ENCODE data around the gene GLIS1. TPM values are rescaled to one million over a fixed set of nuclear protein-coding genes. Genes with fewer than 3 reads are reported as not detected.

Gene GLIS1
- total RNA-seq, 2 donors from 2014 or later = not detected

- no peaks in the 10 kb centered on the region for H3K36me3 Mint-ChIP-seq (ENCODE audit: insufficient read depth in 2 of 2)
- no peaks in the 10 kb centered on the region for H3K9me3 Mint-ChIP-seq
- H3K27ac Mint-ChIP-seq = no peak overlapping the region
- H3K4me3 Mint-ChIP-seq = no peak overlapping the region
- DNase-seq (no peak), ATAC-seq (replicated peaks in 1 of 2) (no peak)
- H3K4me1 Mint-ChIP-seq (ENCODE audit: low read depth) = no peaks in the 10 kb centered on the region
- no peaks in the 10 kb centered on the region for H3K27me3 Mint-ChIP-seq (ENCODE audit: low read depth)
Observed at GRCh38 chr1:53669621-53670191, 69.3 kb downstream of the GLIS1 start.

GRCh38 chr1:53666566-53666965, 72.4 kb downstream of the GLIS1 start:
- Mint-ChIP-seq H3K27ac (no peak overlapping the region), H3K36me3 (ENCODE audit: insufficient read depth in 2 of 2) (no peaks in the 10 kb centered on the region), H3K27me3 (ENCODE audit: low read depth) (no peaks in the 10 kb centered on the region), H3K4me1 (ENCODE audit: low read depth) (no peaks in the 10 kb centered on the region), H3K4me3 (no peak overlapping the region), H3K9me3 (no peaks in the 10 kb centered on the region)
- DNase-seq (no peak), ATAC-seq (replicated peaks in 1 of 2) (no peak)

- Mint-ChIP-seq H3K4me1 (ENCODE audit: low read depth) (no peaks in the 10 kb centered on the region), H3K27ac (no peak overlapping the region)
Observed at GRCh38 chr1:53665996-53666395, 73.0 kb downstream of the GLIS1 start.

GRCh38 chr1:53663529-53664300, 75.2 kb downstream of the GLIS1 start:
- Mint-ChIP-seq H3K4me3 (no peak overlapping the region), H3K9me3 (no peaks in the 10 kb centered on the region), H3K36me3 (ENCODE audit: insufficient read depth in 2 of 2) (no peaks in the 10 kb centered on the region), H3K27ac (no peak overlapping the region), H3K4me1 (ENCODE audit: low read depth) (no peaks in the 10 kb centered on the region), H3K27me3 (ENCODE audit: low read depth) (no peaks in the 10 kb centered on the region)
- ATAC-seq (replicated peaks in 1 of 2) (no peak), DNase-seq (no peak)

More at GRCh38 chr1:53665996-53666395, 73.0 kb downstream of the GLIS1 start:
- no peak overlapping the region for H3K4me3 Mint-ChIP-seq
- no peaks in the 10 kb centered on the region for H3K36me3 Mint-ChIP-seq (ENCODE audit: insufficient read depth in 2 of 2)
- H3K27me3 Mint-ChIP-seq (ENCODE audit: low read depth) = no peaks in the 10 kb centered on the region
- H3K9me3 Mint-ChIP-seq = no peaks in the 10 kb centered on the region
- no peak for ATAC-seq (replicated peaks in 1 of 2)
- DNase-seq = no peak

GRCh38 chr1:53662951-53663350, 76.0 kb downstream of the GLIS1 start:
- Mint-ChIP-seq H3K4me1 (ENCODE audit: low read depth) (no peaks in the 10 kb centered on the region), H3K27me3 (ENCODE audit: low read depth) (no peaks in the 10 kb centered on the region), H3K4me3 (no peak overlapping the region), H3K27ac (no peak overlapping the region), H3K9me3 (no peaks in the 10 kb centered on the region), H3K36me3 (ENCODE audit: insufficient read depth in 2 of 2) (no peaks in the 10 kb centered on the region)
- ATAC-seq (replicated peaks in 1 of 2) = no peak
- no peak for DNase-seq

- H3K27me3 Mint-ChIP-seq (ENCODE audit: low read depth) = no peaks in the 10 kb centered on the region
- H3K4me3 Mint-ChIP-seq = no peak overlapping the region
- ATAC-seq (replicated peaks in 1 of 2) (no peak), DNase-seq (no peak)
- no peak overlapping the region for H3K27ac Mint-ChIP-seq
- no peaks in the 10 kb centered on the region for H3K4me1 Mint-ChIP-seq (ENCODE audit: low read depth)
- no peaks in the 10 kb centered on the region for H3K9me3 Mint-ChIP-seq
- H3K36me3 Mint-ChIP-seq (ENCODE audit: insufficient read depth in 2 of 2) = no peaks in the 10 kb centered on the region
Observed at GRCh38 chr1:53662169-53662568, 76.8 kb downstream of the GLIS1 start.

- Mint-ChIP-seq H3K27me3 (ENCODE audit: low read depth) (peaks cover 5% of the 10 kb centered on the region), H3K27ac (no peak overlapping the region), H3K36me3 (ENCODE audit: insufficient read depth in 2 of 2) (no peaks in the 10 kb centered on the region), H3K4me3 (no peak overlapping the region), H3K4me1 (ENCODE audit: low read depth) (no peaks in the 10 kb centered on the region), H3K9me3 (no peaks in the 10 kb centered on the region)
- no peak for DNase-seq
- no peak for ATAC-seq (replicated peaks in 1 of 2)
Observed at GRCh38 chr1:53661496-53661895, 77.5 kb downstream of the GLIS1 start.

- H3K27me3 Mint-ChIP-seq (ENCODE audit: low read depth) = peaks cover 14% of the 10 kb centered on the region
- H3K36me3 Mint-ChIP-seq (ENCODE audit: insufficient read depth in 2 of 2) = no peaks in the 10 kb centered on the region
Observed at GRCh38 chr1:53660666-53661065, 78.3 kb downstream of the GLIS1 start.

GRCh38 chr1:53659436-53659835, 79.5 kb downstream of the GLIS1 start:
- no peaks in the 10 kb centered on the region for H3K36me3 Mint-ChIP-seq (ENCODE audit: insufficient read depth in 2 of 2)
- no peaks in the 10 kb centered on the region for H3K4me1 Mint-ChIP-seq (ENCODE audit: low read depth)
- DNase-seq = no peak
- no peaks in the 10 kb centered on the region for H3K9me3 Mint-ChIP-seq
- ATAC-seq (replicated peaks in 1 of 2) = no peak
- H3K4me3 Mint-ChIP-seq = no peak overlapping the region
- H3K27me3 Mint-ChIP-seq (ENCODE audit: low read depth) = peaks cover 17% of the 10 kb centered on the region
- H3K27ac Mint-ChIP-seq = no peak overlapping the region

More at GRCh38 chr1:53660666-53661065, 78.3 kb downstream of the GLIS1 start:
- DNase-seq (no peak), ATAC-seq (replicated peaks in 1 of 2) (no peak)
- no peaks in the 10 kb centered on the region for H3K4me1 Mint-ChIP-seq (ENCODE audit: low read depth)
- H3K27ac Mint-ChIP-seq = no peak overlapping the region
- no peak overlapping the region for H3K4me3 Mint-ChIP-seq
- no peaks in the 10 kb centered on the region for H3K9me3 Mint-ChIP-seq

- H3K9me3 Mint-ChIP-seq = no peaks in the 10 kb centered on the region
- H3K4me1 Mint-ChIP-seq (ENCODE audit: low read depth) = no peaks in the 10 kb centered on the region
- no peak for ATAC-seq (replicated peaks in 1 of 2)
- H3K27me3 Mint-ChIP-seq (ENCODE audit: low read depth) = peaks cover 17% of the 10 kb centered on the region
- H3K36me3 Mint-ChIP-seq (ENCODE audit: insufficient read depth in 2 of 2) = no peaks in the 10 kb centered on the region
- no peak overlapping the region for H3K4me3 Mint-ChIP-seq
- H3K27ac Mint-ChIP-seq = no peak overlapping the region
- DNase-seq = no peak
Observed at GRCh38 chr1:53658489-53659230, 80.3 kb downstream of the GLIS1 start.

GRCh38 chr1:53657891-53658396, 81.0 kb downstream of the GLIS1 start:
- no peaks in the 10 kb centered on the region for H3K9me3 Mint-ChIP-seq
- no peak overlapping the region for H3K27ac Mint-ChIP-seq
- ATAC-seq (replicated peaks in 1 of 2) (no peak), DNase-seq (no peak)
- H3K4me3 Mint-ChIP-seq = no peak overlapping the region
- no peaks in the 10 kb centered on the region for H3K4me1 Mint-ChIP-seq (ENCODE audit: low read depth)
- H3K36me3 Mint-ChIP-seq (ENCODE audit: insufficient read depth in 2 of 2) = no peaks in the 10 kb centered on the region
- H3K27me3 Mint-ChIP-seq (ENCODE audit: low read depth) = peaks cover 17% of the 10 kb centered on the region

GRCh38 chr1:53657531-53657805, 81.5 kb downstream of the GLIS1 start:
- H3K36me3 Mint-ChIP-seq (ENCODE audit: insufficient read depth in 2 of 2) = no peaks in the 10 kb centered on the region
- H3K9me3 Mint-ChIP-seq = no peaks in the 10 kb centered on the region
- DNase-seq (no peak), ATAC-seq (replicated peaks in 1 of 2) (no peak)
- H3K27me3 Mint-ChIP-seq (ENCODE audit: low read depth) = peaks cover 17% of the 10 kb centered on the region
- H3K27ac Mint-ChIP-seq = no peak overlapping the region
- no peak overlapping the region for H3K4me3 Mint-ChIP-seq
- H3K4me1 Mint-ChIP-seq (ENCODE audit: low read depth) = no peaks in the 10 kb centered on the region

GRCh38 chr1:53656747-53657530, 82.0 kb downstream of the GLIS1 start:
- H3K27me3 Mint-ChIP-seq (ENCODE audit: low read depth) = peaks cover 17% of the 10 kb centered on the region
- H3K4me1 Mint-ChIP-seq (ENCODE audit: low read depth) = no peaks in the 10 kb centered on the region
- DNase-seq (no peak), ATAC-seq (replicated peaks in 1 of 2) (no peak)
- H3K9me3 Mint-ChIP-seq = no peaks in the 10 kb centered on the region
- H3K4me3 Mint-ChIP-seq = no peak overlapping the region
- no peak overlapping the region for H3K27ac Mint-ChIP-seq
- H3K36me3 Mint-ChIP-seq (ENCODE audit: insufficient read depth in 2 of 2) = no peaks in the 10 kb centered on the region
